ENCODE data around the gene TTLL5.

Gene TTLL5

DNA sequence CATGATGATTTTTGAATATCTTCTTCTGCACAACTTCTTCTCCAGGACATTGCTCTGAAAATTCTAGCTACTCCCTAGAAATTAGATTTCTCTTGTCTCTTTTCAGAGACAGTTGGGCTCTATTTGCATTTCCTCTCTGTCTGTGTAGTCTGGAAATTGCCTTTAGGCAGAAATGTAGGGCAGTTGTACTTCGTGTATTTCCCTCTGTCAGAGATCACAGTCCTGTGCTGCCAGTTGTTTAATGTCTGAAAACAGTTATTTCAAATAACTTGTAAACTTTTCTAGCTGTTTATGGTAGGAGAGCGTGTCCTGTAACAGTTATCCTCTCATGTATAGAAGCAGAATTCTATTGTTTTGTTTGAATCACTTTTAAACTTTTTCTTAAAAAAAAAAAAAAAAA, 86.9 kb downstream of the TTLL5 start:
- DNase-seq: no peak

DNA sequence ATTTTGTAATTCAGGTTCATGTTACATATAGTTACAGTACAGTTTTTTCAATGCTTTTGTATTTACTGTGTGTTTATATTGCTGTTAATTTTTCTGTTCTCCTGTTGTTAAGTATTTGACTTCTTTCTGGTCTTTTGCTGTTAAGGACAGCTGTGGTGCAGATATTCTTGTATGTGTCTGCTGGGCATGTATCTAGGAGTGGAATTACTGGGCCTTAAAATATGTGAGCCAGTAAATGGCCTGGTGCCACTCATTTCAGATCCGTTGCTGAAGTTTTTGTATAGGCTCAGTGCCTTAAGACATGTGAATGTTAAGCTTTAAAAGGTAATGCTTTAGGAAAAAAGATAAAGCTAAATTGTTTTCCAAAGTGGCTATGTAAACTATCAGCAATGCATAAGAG, 87.3 kb downstream of the TTLL5 start:
- DNase-seq: no peak

DNA sequence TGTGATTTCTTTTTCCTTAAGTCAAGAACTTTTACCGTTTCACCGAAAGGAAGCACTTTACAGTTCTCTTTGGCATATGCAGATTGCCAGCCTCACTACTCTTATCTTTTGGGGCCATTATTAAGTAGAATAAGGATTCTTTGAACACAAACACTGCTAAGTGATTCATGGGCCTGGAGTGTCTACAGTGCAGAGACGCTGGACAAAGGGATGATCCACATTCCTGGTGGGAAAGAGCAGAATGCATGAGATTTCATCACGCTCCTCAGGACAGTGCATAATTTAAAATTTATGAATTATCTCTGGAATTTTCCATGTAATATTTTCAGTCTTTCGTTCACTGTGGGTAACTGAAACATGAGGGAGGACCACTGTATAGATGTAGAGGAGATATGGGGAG, 90.2 kb downstream of the TTLL5 start:
- no peak for DNase-seq

DNA sequence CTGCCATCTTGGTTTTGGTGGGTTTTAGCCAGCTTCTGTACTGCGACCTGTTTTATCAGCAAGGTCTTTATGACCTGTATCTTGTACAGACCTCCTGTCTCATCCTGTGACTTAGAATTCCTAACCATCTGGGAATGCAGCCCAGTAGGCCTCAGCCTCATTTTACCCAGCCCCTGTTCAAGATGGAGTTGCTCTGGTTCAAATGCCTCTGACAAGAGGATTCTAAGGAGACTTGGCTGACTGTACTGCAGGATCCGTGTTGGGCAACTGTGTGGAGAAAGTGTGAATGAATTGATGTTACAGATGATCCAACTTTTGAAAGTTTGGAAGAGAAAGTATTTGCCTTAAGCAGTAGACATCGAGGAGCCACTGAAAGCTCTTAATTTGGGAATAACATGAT, 91.0 kb downstream of the TTLL5 start:
- no peak for DNase-seq

DNA sequence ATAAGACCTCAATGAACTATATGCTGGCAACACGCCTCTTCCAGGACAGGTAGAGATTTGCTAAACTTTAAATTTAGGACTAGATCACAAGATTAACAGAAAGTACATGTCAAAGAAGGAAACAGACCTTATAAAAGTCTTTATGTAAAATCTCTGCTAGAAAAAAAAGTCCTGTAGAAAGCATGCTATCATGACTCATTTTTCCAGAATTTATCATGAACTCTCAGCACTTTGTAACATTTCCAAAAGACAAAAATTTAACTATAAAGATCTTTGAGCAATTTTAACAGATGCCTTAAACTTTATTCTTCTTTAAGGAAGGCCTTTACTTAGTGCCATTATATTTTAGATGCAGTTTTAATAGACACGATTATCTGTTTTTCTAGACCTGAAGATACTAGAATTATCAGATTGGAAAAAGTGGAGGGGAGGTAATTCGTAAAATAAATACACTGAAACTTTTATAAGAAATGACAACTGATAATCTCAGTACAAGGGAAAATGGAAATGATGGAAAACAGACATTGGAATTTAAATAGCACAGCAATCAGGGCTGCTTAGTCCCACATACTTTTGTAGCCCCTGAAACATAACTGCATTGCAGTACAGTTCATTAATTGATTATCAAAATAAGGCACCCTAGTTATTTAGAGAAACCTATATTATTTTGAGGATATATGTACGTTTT, 92.0 kb downstream of the TTLL5 start:
- no peak for DNase-seq

DNA sequence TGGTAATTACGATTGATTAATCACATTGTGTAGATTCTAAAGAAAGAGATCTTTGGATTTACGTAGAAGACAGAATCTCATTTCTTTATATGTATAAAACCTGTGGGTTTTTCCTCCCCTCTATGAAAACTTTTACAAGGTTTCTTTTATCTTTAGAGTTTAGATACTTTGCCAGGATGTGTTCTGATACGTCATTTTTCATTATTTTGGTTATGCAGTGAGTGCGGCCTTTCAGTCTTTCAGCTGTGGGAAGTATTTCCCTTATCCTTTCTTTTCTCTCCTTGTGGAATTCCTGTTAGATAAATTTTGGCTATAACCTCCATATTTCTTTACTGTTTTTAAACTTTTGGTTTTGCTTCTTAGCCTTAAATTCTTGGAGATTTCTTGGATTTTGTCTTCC, 92.7 kb downstream of the TTLL5 start:
- DNase-seq: no peak

DNA sequence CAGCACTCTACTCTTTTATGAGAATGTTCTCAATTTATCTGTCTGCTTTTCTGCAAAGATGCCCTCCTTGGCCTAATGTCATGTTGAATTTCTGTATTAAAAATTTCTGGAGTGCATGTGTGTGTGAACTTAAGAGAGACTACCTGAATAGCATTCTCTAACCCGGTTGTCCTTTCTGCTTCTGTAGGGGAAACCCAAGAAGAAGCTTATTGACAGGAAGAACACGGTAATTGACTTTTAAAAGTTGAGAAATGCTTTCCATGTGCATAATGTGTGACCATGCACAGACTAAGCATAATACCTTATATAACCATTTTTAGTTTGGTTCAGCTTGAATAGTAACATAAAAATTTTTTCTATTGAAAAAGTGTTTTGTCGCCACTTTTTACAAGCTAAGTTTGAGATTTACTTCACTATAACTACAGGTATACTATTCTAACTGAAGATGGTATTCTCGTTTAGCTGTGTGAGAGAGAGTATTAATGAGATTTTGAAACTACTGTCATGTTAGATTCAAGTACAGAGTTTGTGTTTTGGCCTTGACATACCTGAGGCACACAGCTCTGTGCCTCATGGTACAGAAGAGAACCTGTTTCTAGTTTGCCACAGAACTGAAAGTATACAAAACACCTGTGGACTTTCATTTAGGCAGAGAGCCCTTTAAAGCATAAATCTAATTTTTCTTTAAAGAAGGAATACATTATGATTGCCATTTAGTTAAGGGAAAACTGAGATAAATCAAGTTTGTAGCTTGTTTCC, 96.8 kb downstream of the TTLL5 start:
- DNase-seq: no peak

DNA sequence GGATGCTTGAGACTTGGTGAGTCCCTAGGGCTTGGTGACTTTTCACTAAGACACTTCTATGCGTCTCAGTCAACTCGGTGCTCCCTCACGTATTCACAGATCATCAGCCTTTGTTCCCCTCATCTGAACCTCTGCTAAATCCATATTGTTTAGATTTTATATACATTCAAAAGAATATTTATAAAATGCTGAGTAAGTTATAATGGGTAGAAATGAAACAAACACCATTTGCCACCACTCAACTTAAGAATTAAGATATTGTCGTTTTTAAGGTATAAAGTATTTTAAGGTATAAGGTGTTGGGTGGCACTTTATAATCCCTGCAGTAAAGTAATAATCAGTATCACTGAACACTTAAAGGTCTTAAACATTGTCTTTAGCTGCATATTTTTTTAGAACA, 103.0 kb downstream of the TTLL5 start:
- no peak for DNase-seq

DNA sequence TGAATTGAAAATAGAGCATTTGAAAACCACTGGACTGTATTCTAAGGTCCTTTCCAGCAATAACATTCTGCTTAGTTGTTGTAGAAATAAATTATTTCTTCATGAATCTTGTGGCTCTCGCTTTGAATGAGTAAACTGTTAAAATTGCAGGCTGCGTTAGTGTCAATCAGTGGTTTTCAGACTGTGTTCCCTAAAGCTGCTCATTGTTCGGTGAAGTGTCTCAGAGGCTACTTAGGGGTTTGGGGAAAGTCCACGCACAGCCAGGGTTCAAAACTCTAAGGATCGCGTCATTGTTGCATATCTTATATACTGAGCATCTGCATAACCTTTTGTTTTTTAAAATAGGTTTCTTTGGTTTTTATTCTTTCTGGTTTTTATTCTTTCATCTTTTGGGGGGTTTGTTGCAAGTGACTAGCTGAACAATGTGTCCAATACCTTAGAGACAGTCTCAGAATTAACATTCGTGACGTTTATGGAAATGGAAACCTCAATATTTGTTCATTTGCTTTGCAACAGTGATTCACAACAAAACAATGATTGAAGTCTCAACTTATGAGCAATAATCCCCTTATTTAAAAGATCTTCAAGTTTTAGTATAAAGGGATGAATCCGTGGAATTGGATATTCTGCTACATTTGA, 108.1 kb downstream of the TTLL5 start:
- DNase-seq: no peak

DNA sequence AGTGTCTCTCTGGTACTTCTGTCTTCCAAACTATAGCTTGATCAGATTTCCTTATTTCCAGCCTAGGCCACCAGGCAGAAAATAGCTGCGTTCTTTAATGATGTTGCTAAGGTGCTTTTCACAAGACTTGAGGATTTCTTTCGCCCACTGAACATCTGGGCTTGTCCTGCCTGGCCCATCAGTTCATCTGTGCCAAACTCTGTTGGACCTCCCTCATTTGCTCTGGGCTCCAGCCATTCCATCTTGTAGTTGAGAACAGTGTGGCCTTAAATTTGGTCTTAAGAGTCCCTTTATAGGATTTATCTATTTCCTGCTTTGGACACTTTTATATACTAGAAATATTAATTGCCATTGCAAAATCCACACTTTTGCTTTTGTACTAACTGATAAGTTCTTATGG, 109.6 kb downstream of the TTLL5 start:
- DNase-seq: no peak

DNA sequence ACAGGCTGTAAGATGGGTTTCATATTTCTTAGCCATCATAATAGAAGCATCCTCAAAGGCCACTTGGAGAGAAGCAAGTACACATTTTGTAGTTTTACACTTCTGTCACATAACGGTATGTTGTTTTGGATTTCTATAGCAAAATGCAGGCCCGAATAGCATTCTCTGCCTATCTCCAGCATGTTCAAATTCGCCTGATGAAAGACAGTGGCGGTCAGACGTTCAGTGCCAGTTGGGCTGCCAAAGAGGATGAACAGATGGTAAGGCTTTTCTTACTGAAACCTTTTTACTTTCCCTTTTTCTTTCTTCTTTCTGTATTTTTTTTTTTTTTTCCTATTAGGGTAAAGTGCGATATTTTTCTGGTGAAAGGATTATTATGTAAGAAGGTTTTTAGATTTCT, 110.5 kb downstream of the TTLL5 start:
- no peak for DNase-seq

DNA sequence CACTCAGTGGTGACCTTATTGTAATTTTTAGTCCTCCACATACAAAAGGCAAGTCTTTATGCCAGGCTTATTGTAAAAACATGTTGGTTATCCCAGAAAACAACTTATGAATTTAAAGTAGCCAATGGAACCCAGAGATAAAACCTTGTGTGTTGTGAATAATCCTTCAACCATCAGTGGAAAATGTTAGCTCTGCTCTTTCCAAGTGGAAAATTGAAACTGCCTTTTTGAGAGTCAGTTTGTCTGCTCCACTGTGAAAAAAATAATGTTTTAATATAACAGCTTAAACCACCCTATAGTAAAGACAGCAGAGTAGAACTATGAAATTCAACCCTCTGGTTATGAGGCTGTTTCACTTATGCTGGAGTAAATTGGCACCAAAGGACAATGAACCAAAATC, 112.0 kb downstream of the TTLL5 start:
- DNase-seq: no peak

DNA sequence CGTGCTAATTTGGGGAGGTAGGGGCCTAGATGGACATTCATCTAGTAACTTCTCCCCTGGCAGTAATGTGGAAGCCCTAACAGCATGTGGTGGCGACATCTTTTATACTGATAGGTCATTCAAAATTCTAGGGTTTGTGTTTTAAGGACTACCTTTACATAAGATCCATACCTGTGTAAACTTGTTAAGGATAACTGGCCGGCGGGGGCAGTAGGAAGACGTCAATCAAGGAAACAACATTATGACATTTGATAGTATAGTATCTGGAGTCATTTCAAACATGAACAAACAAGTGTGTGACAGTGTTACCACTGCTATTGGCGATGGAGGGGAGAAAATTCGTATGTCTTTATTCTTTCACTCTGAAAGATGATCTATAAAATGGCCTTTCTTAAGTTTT, 120.0 kb downstream of the TTLL5 start:
- no peak for DNase-seq

DNA sequence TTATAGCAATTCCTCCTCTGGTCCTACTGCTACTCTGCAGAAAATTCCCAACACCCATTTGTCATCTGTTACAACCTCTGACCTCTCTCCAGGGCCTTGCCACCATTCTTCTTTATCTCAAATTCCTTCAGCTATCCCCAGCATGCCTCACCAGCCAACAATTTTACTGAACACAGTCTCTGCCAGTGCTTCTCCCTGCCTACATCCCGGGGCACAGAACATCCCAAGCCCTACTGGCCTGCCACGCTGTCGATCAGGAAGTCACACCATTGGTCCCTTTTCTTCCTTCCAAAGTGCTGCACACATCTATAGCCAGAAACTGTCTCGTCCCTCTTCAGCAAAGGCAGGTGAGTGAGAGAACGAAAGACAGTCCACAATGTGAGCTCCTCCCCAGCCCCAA, 122.1 kb downstream of the TTLL5 start:
- no peak for DNase-seq

DNA sequence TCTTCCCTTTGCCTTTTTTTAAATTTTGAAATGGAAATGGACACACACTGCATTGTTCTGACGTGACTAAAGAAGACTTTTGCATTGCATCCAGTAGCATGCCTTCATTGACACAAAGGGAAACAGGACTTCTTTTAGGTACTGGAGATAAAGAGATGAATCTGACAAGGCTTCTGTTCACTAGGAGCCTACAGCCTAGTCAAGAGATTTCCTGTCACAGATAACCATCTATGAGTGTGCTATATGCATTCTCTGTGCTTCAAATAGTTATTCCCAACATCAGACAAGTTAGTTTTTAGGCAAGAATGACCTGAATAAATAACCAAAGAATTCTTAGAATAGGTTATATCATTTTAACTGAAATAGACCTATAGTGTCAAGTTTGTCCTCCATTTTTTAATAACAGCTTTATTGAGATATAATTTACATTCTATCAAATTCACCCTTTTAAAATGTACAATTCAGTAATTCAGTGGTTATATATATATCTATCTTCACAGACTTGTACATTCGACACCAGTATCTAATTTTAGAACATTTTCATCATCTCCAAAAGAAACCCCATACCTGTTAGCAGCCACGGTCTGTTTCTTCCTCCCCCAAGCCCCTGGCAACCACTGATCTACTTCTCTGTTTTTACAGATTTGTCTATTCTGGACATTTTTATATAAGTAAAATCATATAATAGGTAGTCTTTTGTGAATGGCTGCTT, 122.7 kb downstream of the TTLL5 start:
- no peak for DNase-seq

DNA sequence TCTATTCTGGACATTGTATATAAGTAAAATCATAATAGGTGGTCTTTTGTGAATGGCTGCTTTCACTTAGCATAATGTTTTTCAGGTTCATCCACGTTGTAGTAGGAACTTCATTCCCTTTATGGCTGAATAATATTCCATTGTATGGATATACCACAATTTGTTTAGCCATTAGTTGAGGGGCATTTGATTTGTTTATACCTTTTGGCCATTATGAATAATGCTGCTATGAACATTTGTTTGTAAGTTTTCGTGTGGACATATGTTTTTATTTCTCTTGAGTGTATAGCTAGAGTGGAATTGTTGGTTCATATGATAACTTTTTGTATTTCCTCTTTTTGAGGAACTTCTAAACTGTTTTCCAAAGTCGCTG, 123.3 kb downstream of the TTLL5 start:
- no peak for DNase-seq

DNA sequence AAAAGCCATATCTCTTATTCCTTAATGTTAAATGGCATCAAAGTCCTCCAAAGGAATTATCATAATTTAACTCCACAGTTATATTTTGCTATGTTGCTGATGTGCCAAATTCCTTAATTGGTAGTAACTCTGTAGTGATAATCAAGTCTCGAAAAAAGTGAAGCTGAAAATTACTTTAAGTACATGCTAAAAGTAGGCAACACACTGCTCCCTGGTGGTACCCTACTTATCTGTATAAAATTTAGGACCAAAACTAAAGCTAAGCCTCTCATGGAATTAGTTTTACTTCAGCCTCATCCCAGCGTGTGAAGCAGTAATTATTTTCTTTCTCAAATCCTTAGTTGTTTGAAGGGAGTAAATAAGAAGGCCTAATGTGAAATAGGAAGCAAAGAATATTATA, 132.8 kb downstream of the TTLL5 start:
- DNase-seq: no peak

DNA sequence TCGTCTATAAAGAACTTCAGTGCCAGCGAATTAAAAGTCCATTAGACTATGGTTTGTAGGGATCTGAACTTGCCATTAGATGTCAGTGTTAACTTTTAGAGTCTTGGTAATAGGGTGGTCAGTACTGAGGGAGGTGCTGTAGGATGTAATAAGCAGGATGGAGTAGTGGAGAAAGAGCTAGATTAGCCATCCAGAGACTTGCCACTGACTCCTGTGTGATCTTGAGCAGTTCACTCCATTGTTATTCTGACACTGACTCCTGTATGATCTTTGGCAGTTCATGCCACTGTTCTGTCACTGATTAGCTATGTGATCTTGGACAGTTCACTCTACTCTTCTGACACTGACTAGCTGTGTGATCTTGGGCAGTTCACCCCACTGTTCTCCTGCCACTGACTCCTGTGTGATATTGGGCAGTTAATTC, 133.6 kb downstream of the TTLL5 start:
- DNase-seq: no peak

DNA sequence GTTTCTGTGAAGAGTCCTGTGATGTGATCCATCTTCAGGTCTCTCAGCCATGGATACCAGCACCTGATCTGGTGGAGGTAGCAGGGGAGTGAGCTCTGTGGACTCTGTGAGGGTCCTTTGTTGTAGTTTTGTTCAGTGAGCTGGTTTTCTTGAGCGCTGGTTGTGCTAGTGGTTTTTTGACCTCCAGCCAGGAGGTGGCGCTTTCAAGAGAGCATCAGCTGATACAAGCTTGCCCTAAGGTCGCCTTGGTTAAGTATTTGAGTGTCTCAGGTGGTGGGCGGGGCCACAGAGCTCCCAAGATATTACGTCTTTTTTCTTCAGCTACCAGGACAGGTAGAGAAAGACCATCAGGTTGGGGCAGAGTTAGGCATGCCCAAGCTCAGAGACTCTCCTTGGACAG, 139.7 kb downstream of the TTLL5 start:
- DNase-seq: no peak

DNA sequence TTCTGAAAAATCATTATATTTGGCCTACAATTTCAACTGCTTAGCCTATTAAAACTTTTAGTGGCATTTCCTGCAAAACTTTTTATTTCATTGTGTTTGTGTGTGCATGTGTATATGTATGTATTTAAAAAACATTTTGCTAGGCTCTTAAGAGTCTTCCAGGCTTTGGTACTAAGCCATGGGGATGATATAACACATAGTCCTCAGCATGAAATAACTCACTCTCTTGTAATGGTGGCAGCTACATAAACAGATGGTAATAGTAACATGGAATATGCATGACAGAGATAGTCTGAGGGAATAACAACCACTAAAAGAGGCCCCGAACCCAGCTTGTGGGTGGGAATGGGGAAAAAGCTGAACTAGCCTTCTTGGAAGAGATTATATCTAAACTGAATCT, 141.4 kb downstream of the TTLL5 start:
- no peak for DNase-seq

DNA sequence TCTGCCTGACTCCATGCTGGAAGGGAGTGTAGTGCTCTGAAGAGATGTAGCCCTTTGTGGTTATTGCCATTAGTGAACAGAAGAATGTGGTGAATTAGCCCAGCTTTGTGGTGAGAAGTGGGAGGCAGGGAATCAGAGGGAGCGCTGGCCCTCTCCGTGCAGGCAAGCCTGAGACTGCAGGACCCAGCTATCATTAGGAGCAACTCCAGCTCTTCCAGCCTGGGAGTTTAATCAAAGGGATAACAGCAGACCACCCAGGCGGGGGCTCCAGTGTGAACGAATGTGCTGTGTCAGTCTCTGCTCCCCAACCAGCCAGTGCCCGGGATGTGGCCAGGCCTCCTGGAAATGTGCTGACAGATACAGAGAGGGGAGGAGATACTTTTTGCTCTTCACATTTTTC, 142.7 kb downstream of the TTLL5 start:
- no peak for DNase-seq

DNA sequence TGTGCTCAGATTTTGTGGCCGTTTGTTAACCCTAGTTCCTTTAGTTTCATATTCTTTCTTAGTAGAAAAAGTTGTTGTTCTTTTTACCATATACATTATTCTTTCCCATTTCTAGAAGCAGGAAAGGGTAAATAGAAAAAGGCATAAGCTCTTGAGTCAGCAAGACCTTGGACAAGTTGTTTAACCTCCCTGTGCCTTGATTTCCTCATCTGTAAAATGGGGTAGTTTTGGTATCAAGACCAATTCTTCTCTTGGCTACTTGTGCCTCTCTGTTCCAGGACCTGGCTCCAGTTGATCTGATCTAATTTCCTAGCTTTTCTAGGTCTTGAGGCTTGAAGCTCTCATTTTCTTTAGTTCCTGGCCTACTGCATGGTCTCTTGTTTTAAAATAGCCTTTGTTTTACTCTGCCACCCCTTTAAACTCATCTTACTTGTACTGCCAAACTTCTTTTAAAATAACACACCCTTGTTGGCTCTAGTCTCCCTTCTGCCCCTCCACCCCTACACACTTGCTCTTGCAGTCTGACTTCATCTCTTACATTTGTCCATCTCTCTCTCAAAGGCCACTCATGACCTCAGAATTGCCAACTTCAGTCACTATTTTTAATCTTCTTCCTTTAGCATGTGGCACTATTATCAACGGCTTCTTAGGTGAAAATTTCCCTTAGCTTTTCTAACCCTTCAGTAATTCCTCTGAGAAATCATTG, 143.7 kb downstream of the TTLL5 start:
- no peak for DNase-seq

DNA sequence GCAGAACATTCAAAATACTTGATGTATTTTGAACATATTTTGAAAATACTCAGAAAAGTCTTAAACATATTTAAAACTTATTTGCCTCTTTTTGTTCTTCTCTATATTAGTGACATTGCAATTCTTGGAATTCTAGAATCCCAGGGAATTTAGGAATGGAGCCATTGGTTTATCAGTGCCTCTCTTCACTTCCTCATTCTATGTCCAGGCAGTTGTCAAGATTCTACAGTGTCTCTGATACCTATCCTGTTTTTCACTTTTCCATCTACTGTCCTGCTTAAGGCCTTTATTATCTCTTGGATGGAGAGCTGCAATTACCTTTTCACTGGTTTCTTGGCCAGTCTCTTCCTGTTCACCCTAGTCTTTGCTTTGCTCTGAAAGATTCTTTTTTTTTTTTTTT, 144.6 kb downstream of the TTLL5 start:
- DNase-seq: no peak

Data from NCI-H2081 treated with DMSO at 0.1 percent for 48 hours (cell line).